NCI-H460 (cell line): ENCODE results near the gene SYCE3. TPM values are rescaled to one million over a fixed set of nuclear protein-coding genes. Genes with fewer than 3 reads are reported as not detected.
A peak's percentile ranks its signal among the peaks of the same experiment; 100 is the strongest.
"Not testable (repeated sequence)": the region's sequence is repeated elsewhere in the genome, so short reads cannot be mapped to it uniquely, and the experiment has no call there.

ENCODE experiments used
- DNase-seq: peaks from one replicate; pipeline ENCODE4 v3.0.0-alpha.2; 2016; ENCODE audit warnings: low read depth; ENCODE audit errors: extremely low read depth
- total RNA-seq: library from RNA; depleted of rRNA; stranded (reverse); fragments of >200 nt; shearing (Covaris generic); gene quantifications from 2 replicates; pipeline ENCODE4 v1.2.3, GENCODE V29; 2014

SYCE3 gene
- total RNA-seq, 1 experiment from 2014 or later = 0.50 TPM

GRCh38 chr22:50522806-50523438 lies 39.8 kb downstream of the SYCE3 start:
- no peak for DNase-seq

- DNase-seq = no peak
These were observed 40.4 kb downstream of the SYCE3 start for GRCh38 chr22:50522208-50522805.

DNA sequence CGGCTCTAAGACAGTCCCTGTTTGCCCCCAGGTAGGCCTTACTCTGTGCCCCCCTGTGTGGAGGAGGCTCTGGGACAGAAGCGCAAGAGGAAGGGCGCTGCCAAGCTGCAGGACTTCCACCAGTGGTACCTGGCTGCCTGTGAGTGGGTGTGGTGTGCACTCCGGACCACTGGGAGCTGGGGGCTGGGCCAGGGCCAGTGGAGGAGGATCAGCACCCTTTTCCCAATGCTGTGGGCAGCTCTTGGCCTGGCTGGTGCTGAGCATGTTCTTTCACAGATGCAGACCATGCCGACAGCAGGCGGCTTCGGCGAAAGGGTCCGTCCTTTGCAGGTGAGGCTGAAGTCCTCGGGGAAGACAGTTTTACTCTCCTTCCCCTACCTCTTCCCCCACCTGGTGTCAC lies 41.0 kb downstream of the SYCE3 start:
- DNase-seq = no peak

GRCh38 chr22:50520826-50521453 lies 41.8 kb downstream of the SYCE3 start:
- no peak for DNase-seq

DNA sequence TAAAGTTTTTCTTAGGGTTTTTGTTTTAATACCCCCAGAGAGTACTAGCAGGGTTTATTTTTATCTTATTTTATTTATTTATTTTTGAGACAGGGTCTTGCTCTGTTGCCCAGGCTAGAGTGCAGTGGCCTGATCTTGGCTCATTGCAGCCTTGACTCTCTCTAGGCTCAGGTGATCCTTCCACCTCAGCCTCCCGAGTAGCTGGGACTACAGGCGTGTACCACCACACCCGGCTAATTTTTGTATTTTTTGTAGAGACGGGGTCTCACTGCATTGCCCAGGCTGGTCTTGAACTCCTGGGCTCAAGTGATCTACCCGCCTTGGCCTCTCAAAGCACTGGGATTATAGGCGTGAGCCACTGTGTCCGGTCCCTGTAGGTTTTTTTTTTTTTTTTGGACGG lies 42.5 kb downstream of the SYCE3 start:
- not testable (repeated sequence) for DNase-seq

- no peak for DNase-seq
These were observed 43.6 kb downstream of the SYCE3 start for GRCh38 chr22:50519151-50519550.

DNA sequence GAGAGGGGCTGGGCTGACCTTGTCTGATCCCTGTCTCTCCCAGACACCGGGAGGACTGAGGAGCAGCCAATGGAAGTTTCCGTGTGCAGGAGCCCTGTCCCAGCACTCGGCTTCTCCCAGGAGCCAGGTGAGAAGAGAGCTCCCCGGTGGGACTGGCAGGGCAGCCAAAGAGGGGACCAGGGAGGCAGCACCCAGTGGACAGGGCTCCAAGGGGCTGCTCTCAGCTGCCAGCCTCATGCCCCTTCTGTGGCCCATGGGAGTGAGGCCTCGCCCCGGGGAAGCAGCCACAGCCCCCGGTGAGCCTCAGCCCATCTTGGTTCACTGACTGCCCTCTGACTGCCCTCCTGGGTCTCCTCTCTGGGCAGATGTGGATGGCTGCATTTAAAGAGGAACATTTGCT lies 44.1 kb downstream of the SYCE3 start:
- no peak for DNase-seq

DNA sequence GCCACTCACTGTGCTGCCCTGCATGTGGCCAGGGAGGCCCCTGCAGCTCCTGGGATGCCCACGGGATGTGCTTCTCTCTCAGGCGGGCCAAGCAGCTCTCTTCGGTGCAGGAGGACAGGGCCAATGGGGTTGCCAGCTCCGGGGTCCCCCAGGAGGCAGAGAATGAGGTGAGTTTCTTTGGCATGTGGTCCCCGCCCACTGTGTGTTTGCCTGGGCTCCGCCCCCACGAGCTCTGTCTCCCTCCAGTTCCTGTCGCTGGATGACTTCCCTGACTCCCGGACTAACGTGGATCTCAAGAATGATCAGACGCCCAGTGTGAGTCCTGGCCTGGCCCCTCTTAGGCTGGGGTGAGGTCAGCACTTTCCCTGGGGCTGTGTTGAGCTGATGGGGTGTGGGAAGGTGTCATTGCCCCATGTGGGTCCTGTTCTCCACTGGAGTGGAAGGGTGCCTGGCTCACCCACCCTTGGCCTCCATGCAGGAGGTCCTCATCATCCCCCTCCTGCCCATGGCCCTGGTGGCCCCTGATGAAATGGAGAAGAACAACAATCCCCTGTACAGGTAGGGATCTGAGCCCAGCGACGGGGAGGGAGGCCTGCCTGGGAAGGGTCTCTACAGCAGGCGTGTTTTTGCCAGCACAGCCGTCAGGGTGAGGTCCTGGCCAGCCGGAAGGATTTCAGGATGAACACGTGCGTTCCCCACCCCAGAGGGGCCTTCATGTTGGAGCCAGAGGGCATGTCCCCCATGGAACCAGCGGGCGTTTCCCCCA lies 45.0 kb downstream of the SYCE3 start:
- no peak for DNase-seq

DNA sequence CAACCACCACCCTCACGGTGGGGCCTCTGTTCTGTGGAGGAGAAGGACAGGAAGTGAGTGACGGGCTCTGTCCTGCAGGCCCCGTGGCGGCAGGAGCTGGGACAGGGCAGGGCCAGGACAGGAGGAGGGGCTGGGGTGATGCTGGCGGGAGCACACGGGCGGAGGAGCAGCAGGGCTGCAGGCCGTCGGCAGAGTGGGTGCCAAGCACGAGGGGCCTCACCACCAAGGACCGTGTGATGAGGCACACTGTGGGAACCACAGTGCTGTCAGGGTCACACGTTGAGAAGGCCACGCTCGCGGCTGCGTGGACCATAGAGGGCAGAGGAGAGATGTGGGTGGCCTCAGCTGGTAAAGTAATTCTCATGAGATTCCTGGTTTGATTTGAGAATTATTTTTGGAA lies 45.8 kb downstream of the SYCE3 start:
- no peak for DNase-seq

DNA sequence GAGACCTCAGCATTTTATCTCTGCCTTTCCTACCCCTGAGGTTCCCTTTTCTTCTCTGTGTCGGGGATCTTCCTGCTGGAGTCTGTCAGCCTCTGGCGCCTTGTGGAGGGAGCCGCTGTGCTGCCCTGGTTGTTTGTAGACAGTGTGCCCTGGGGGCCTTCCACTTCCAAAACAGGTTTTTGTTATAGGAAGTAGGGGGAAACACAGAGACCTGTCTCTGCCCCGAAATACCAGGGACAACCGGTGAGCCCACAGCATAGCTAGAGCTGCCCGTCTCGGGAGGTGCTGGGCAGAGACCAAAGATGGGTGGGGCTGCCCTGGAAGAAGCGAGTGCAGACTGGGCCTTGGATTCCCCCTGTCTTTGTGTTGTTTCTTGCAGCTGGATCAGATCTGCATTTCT lies 46.7 kb downstream of the SYCE3 start:
- DNase-seq = no peak

DNA sequence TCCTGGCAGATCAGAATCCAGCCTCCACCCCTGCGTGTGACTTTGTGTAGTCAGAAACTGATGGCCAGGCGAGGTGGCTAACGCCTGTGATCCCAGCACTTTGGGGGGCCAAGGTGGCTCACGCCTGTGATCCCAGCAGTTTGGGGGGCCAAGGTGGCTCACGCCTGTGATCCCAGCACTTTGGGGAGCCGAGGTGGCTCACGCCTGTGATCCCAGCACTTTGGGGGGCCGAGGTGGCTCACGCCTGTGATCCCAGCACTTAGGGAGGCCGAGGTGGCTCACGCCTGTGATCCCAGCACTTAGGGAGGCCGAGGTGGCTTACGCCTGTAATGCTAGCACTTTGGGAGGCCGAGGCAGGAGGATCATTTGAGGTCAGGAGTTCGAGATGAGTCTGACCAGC lies 49.5 kb downstream of the SYCE3 start:
- no peak for DNase-seq

GRCh38 chr22:50508897-50509296 lies 53.8 kb downstream of the SYCE3 start:
- DNase-seq = no peak

GRCh38 chr22:50507991-50508884 lies 54.5 kb downstream of the SYCE3 start, which contains the start of gene NCAPH2:
NCAPH2 (plus strand) TSS chr22:50508224; CDS start chr22:50508338, 114 bp downstream.
- peak; percentile 91 for DNase-seq

GRCh38 chr22:50507421-50507990 lies 55.2 kb downstream of the SYCE3 start, which contains the start of gene LMF2:
LMF2 (minus strand) TSS chr22:50507702; CDS start chr22:50507675, 27 bp downstream.
- DNase-seq = no peak

DNA sequence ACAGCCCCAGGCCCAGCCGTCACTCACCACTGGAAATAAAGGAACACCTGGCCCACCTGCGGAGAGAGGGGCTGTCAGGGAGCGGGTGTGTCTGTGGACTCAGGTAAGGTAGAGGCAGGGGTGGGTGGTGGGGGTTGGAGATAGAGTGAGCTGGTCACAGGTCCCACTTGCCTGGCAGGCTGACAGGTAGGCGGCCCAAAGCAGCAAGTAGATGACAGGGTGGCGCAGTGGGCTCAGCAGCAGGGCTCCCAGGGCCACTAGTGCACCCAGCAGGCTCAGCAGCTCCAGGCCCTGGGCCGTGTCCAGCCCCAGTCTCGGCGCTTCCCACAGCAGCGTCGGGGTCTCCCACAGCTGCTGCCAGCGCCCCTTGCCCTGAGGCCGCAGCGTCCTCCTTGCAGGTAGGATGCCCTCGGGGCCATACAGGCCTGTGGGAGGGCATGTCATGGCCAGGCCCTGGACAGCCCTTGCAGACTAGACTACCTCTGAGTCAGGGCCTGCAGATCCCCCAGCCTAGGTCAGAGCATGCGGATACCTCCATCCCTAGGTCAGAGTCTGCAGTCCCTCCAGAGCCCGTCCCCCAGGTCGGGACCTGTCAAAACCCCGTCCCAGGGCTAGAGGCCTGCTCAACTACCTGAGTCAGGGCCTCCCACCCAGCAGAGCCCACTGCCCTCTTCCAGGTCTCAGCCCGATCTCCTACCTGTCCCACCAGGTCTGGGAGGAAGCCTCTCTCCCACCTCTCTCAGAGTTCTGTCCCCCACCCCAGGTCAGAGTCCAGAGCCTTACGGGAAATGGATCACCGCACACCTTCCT lies 55.9 kb downstream of the SYCE3 start:
- no peak for DNase-seq

DNA sequence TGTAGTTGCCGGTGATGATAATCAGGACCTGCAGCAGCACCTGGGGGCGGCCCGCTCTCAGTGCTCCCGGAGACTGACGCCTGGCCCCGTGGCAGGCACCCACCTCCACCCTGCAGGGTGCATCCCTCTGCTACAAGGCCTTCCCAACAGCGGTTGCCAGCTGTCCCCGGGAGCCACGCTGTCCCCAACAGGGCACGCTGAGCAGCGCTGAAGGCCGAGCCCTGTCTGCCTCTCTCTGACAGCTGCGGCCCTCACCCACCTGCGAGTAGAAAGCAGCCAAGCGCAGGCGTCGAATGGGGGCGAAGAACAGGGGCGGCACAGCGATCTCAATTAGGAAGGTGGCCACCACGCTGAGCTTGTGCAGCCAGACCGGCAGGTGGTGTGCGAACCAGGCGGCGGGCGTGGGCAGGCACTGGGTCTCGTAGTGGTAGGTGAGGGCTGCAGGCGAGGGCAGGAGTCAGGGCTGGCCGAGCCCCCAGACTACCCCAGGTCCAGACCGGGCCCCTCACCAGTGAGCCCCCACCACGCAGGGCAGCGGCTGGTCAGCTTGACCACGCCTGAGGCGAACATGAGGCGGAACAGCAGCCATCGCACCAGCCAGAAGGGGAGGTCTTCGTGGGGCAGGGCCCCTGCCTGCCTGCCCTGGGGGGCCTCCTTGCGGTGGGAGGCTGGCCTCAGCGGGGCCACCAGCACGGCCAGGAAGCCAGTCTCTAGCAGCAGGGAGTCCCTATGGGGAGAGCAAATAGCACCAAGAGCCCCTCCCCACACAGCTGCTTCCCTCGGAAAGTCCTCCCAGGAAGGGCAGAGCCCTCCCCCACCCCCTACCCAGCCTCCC lies 56.7 kb downstream of the SYCE3 start:
- DNase-seq = no peak

DNA sequence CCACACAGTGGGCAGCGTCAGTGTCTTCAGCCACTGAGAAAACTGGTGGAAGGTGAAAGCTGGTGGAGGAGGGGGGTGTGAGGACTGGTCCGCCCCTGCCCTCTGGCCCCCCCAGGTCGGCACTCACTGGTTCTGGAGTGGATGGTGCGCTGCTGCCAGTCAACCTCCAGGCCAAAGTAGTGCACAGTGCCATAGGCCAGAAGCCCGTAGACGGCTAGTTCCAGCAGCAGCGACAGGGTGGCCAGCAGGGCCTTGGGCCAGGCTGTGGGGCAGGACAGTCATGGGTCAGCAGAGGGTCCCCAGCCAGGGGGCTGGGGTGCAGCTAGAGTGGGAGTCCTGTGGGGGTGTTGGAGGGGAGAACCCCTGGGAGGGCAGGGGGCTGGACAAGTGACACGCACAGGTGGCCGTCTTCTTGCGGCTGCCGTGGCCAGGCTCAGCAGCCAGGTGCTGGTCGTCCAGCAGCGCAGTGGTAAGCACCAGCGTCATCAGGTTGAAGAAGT lies 57.4 kb downstream of the SYCE3 start:
- no peak for DNase-seq
